Activated naive CD4-positive, alpha-beta T cell treated with anti-CD3 and anti-CD28 coated beads for 36 hours (primary cell): ENCODE results near the gene CORO7. TPM values are rescaled to one million over a fixed set of nuclear protein-coding genes. Genes with fewer than 3 reads are reported as not detected.

Source experiments
- CTCF ChIA-PET: fragments of 350-600 bp; sonication (Branson Sonifier 250); formaldehyde crosslinking; loops from one replicate; lab custom pipeline; 2021; ENCODE audit warnings: antibody characterized with exemption; lab: Charles Lee
- DNase-seq: peaks from one replicate; pipeline ENCODE4 v3.0.0-alpha.2; 2020
- H3K27ac Mint-ChIP-seq: one replicate; pipeline ENCODE4 v1.8.0; 2021; ENCODE audit warnings: mild to moderate bottlenecking, mixed read lengths
- H3K27me3 Mint-ChIP-seq: one replicate; pipeline ENCODE4 v1.8.0; 2021; ENCODE audit warnings: low read depth, mixed read lengths
- H3K36me3 Mint-ChIP-seq: one replicate; pipeline ENCODE4 v1.8.0; 2021; ENCODE audit warnings: low read depth, mixed read lengths
- H3K4me1 Mint-ChIP-seq: one replicate; pipeline ENCODE4 v1.8.0; 2021; ENCODE audit warnings: low read depth, mixed read lengths
- H3K4me3 Mint-ChIP-seq: one replicate; pipeline ENCODE4 v1.8.0; 2021; ENCODE audit warnings: mild to moderate bottlenecking, moderate library complexity, mixed read lengths
- H3K9me3 Mint-ChIP-seq: one replicate; pipeline ENCODE4 v1.8.0; 2021; ENCODE audit warnings: mixed read lengths
- intact Hi-C: fragments of 100-400 bp; cut with micrococcal nuclease; formaldehyde crosslinking; loops from one replicate; pipeline ENCODE4 v1.15.1; 2023
- total RNA-seq, 2 experiments: library from RNA; stranded (reverse); gene quantifications; one replicate each; pipeline ENCODE4 v1.2.3, GENCODE V29; 2021

Gene CORO7
- total RNA-seq, 2 experiments from 2014 or later: 39.7 to 43.3 TPM

DNA sequence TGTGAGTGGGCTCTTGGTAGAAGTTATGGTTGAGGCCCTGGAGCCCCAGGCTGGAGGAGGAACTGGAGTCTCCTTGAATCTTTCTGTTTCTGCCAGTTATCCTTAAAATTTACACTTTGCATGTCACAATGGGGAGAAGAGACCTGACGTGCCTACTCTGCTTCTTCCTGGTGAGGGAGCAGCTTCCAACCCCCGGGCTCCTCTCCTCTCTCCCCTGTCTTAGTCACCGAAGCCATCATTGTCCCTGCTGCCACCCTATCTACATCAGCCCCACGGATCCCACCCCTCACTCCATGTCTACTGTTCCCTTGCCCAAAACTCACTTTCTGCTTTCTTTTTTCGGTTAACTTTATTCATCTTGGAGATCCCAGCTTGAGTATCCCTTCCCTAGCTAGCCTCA, 26.9 kb upstream of the CORO7 start:
- intact Hi-C loops: no loop called here

DNA sequence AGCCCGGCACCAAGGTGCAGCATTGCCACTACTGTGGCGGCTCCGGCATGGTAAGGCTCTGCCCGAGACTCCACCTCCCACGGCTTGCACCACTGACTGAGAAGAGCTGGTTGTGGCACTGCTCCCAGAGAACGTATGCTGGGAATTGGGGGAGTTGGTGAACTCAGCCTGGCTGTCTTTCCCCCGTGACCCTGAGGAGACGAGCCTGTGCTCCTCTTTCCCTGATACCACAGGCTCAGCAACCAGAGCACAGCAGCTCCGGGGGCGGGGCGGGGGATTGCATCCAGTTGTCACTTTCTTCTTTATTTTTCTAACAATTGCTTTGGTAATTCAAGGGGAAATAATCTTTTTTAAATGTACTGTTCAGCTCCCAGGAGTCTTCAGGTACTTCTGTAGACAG, 26.0 kb upstream of the CORO7 start:
- DNase-seq: no peak
- Mint-ChIP-seq H3K4me3 (no peak overlapping the region), H3K27ac (no peak overlapping the region), H3K4me1 (peaks cover 1% of the 10 kb centered on the region), H3K36me3 (peaks cover 47% of the 10 kb centered on the region), H3K9me3 (no peaks in the 10 kb centered on the region), H3K27me3 (no peaks in the 10 kb centered on the region)
- intact Hi-C loops: no loop called here
- CTCF ChIA-PET: no interaction called here

More for the DNA sequence above, 26.9 kb upstream of the CORO7 start:
- H3K4me3 Mint-ChIP-seq: no peak overlapping the region
- CTCF ChIA-PET: interaction anchor here (0.6 kb wide), 1 partner anchor 27 kb away, joined by 3 read pairs; no protein-coding TSS in a partner anchor
- peaks cover 1% of the 10 kb centered on the region for H3K4me1 Mint-ChIP-seq
- H3K9me3 Mint-ChIP-seq: no peaks in the 10 kb centered on the region
- no peak overlapping the region for H3K27ac Mint-ChIP-seq
- no peak for DNase-seq
- peaks cover 47% of the 10 kb centered on the region for H3K36me3 Mint-ChIP-seq
- H3K27me3 Mint-ChIP-seq: no peaks in the 10 kb centered on the region

- DNase-seq: no peak
- CTCF ChIA-PET: interaction anchor here (0.7 to 1.7 kb wide), 4 partner anchors 34 to 1379 kb away, joined by 3 to 5 read pairs (median 3); no protein-coding TSS in a partner anchor
- H3K27me3 Mint-ChIP-seq: no peaks in the 10 kb centered on the region
- intact Hi-C loops: no loop called here
- no peaks in the 10 kb centered on the region for H3K9me3 Mint-ChIP-seq
- H3K4me1 Mint-ChIP-seq: peaks cover 17% of the 10 kb centered on the region
- H3K4me3 Mint-ChIP-seq: no peak overlapping the region
- no peak overlapping the region for H3K27ac Mint-ChIP-seq
- peaks cover 47% of the 10 kb centered on the region for H3K36me3 Mint-ChIP-seq
Observed at GRCh38 chr16:4437366-4437765, 21.0 kb upstream of the CORO7 start.

DNA sequence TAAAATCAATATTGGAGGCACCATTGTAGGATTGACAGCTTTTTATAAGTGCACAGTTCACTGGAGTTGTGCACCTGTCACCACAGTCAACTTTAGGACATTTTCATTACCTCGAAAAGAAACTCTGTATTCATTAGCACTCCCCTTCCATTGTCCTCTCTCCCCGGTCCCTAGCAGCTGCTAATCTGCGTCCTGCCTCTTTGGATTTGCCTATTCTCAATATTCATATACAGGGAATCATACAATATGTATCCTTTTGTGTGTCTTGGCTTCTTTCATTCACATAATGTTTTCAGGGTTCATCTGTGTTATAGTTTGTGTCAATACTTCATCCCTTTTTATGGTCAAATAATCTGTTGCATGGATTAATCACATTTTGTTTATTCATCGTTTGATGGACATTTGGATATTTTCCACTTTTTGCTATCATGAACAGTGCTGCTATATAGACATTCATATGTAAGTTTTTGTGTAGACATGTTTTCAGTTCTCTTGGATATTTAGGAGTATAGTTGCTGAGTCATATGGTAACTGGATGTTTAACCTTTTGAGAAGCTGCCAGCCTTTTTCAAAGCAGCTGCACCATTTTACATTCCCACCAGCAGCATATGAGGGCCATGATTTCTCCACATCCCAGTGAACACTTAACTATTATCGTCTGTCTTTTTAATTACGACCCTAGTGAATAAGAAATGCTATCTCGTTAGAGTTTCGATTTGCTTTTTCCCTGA, 19.1 kb upstream of the CORO7 start:
- DNase-seq: no peak
- H3K9me3 Mint-ChIP-seq: no peaks in the 10 kb centered on the region
- no peak overlapping the region for H3K4me3 Mint-ChIP-seq
- intact Hi-C loops: no loop called here
- H3K36me3 Mint-ChIP-seq: peaks cover 49% of the 10 kb centered on the region
- H3K27ac Mint-ChIP-seq: peak overlapping the region; percentile 7
- CTCF ChIA-PET: interaction anchor here (1.2 kb wide), 1 partner anchor 33 kb away, joined by 3 read pairs; no protein-coding TSS in a partner anchor
- peaks cover 21% of the 10 kb centered on the region for H3K4me1 Mint-ChIP-seq
- H3K27me3 Mint-ChIP-seq: no peaks in the 10 kb centered on the region

DNA sequence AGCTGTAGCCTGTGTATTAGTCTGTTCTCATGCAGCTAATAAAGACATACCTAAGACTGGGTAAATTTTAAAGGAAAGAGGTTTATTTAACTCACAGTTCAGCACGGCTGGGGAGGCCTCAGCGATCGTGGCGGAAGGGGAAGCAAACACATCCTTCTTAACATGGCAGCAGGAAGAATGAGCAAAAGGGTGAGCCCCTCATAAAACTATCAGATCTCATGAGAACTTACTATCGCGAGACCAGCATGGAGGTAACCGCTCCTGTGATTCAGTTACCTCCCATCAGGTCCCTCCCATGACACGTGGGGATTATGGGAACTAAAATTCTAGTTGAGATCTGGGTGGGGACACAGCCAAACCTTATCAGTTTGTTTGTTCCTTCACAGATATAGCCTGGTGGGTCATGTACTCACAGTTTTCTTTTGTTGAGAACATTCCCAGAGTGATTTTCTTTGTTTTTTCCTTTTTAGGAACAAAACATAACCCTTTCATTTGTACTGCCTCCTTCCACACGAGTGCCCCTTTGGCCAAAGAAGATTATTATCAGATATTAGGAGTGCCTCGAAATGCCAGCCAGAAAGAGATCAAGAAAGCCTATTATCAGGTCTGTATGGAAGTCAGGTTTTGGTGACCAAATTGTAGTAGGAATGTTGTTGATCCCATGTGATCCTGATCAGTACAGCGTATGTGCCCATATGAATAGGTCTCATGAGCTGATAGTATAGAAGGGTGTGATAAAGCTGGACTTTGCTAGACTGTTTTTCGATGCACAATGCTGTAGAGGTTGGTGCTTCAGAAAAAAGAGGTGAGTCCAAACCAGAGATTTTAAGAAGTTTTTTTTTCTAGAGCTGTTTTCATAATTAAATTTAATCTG, 17.8 kb upstream of the CORO7 start:
- Mint-ChIP-seq H3K27ac (peak overlapping the region; percentile 58), H3K4me1 (peaks cover 27% of the 10 kb centered on the region), H3K36me3 (peaks cover 46% of the 10 kb centered on the region), H3K9me3 (no peaks in the 10 kb centered on the region), H3K4me3 (no peak overlapping the region), H3K27me3 (no peaks in the 10 kb centered on the region)
- intact Hi-C loops: no loop called here
- no peak for DNase-seq
- CTCF ChIA-PET: no interaction called here

DNA sequence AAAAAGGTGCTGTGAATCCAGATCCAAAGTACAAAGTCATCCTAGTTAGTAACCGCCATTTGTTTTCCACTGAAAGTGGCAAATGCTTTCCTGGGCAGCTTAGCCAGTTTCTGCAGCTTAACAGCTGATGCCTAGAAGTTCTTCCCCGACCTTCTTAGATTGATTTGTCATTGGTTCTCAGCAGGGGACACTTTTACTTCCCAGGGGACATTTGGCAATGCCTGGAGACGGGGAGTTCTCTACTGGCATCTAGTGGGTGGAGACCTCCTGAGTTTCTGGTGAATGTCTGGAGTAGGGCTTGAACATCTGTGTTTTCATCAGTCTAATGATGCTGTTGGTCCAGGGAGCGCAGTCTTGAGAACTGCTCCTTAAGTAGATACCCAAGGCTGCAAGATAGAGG, 16.8 kb upstream of the CORO7 start:
- Mint-ChIP-seq H3K4me1 (peaks cover 33% of the 10 kb centered on the region), H3K27me3 (no peaks in the 10 kb centered on the region), H3K4me3 (no peak overlapping the region), H3K27ac (peak overlapping the region; percentile 1), H3K36me3 (peaks cover 50% of the 10 kb centered on the region), H3K9me3 (no peaks in the 10 kb centered on the region)
- intact Hi-C loops: no loop called here
- CTCF ChIA-PET: no interaction called here
- DNase-seq: no peak

GRCh38 chr16:4431023-4431422, 14.6 kb upstream of the CORO7 start:
- Mint-ChIP-seq H3K4me3 (no peak overlapping the region), H3K27ac (no peak overlapping the region), H3K27me3 (no peaks in the 10 kb centered on the region), H3K36me3 (peaks cover 51% of the 10 kb centered on the region), H3K9me3 (no peaks in the 10 kb centered on the region), H3K4me1 (peaks cover 52% of the 10 kb centered on the region)
- no peak for DNase-seq
- intact Hi-C loops: no loop called here
- CTCF ChIA-PET: no interaction called here

GRCh38 chr16:4428500-4428899, 12.1 kb upstream of the CORO7 start:
- CTCF ChIA-PET: no interaction called here
- Mint-ChIP-seq H3K9me3 (no peaks in the 10 kb centered on the region), H3K36me3 (peaks cover 38% of the 10 kb centered on the region), H3K27me3 (no peaks in the 10 kb centered on the region), H3K4me1 (peaks cover 48% of the 10 kb centered on the region), H3K27ac (peak overlapping the region; percentile 32), H3K4me3 (no peak overlapping the region)
- no peak for DNase-seq
- intact Hi-C loops: loop anchor here (5.0 kb wide), 1 partner anchor 419 kb away; the partner anchor contains the start of genes GLYR1 and UBN1

- Mint-ChIP-seq H3K9me3 (no peaks in the 10 kb centered on the region), H3K4me1 (peaks cover 44% of the 10 kb centered on the region), H3K4me3 (peak overlapping the region; percentile 99), H3K36me3 (peaks cover 32% of the 10 kb centered on the region), H3K27ac (peak overlapping the region; percentile 100), H3K27me3 (no peaks in the 10 kb centered on the region)
- intact Hi-C loops: loop anchor here (5.0 kb wide), 1 partner anchor 420 kb away; the partner anchor contains the start of genes GLYR1 and UBN1
- DNase-seq: no peak
- CTCF ChIA-PET: no interaction called here
Observed at GRCh38 chr16:4426722-4427372, 10.5 kb upstream of the CORO7 start.

- H3K36me3 Mint-ChIP-seq: peaks cover 26% of the 10 kb centered on the region
- peaks cover 41% of the 10 kb centered on the region for H3K4me1 Mint-ChIP-seq
- peak overlapping the region; percentile 100 for H3K27ac Mint-ChIP-seq
- intact Hi-C loops: loop anchor here (5.0 kb wide), 1 partner anchor 421 kb away; the partner anchor contains the start of genes GLYR1 and UBN1
- H3K4me3 Mint-ChIP-seq: peak overlapping the region; percentile 99
- DNase-seq: peak; percentile 63
- H3K27me3 Mint-ChIP-seq: no peaks in the 10 kb centered on the region
- CTCF ChIA-PET: interaction anchor here (1.0 kb wide), 1 partner anchor 14 kb away, joined by 3 read pairs; no protein-coding TSS in a partner anchor
- H3K9me3 Mint-ChIP-seq: no peaks in the 10 kb centered on the region
Observed at GRCh38 chr16:4426021-4426684, 9.8 kb upstream of the CORO7 start.

GRCh38 chr16:4425378-4426020, 9.1 kb upstream of the CORO7 start, which contains the start of gene DNAJA3:
Gene DNAJA3, plus strand, starts transcription at chr16:4425868. Its CDS starts 14 bp downstream, at chr16:4425882.
- CTCF ChIA-PET: interaction anchor here (1.0 kb wide), 1 partner anchor 13 kb away, joined by 3 read pairs; no protein-coding TSS in a partner anchor
- intact Hi-C loops: loop anchor here (1.0 to 5.0 kb wide), 7 partner anchors 11 to 422 kb away; partner anchors contain the start of genes GLYR1, HMOX2, NUDT16L1 and PAM16
- peak within 1 kb of the TSS; percentile 99 for H3K4me3 Mint-ChIP-seq

More at GRCh38 chr16:4425378-4426020, 9.1 kb upstream of the CORO7 start, which contains the start of gene DNAJA3:
- peaks cover 39% of the 10 kb centered on the region for H3K4me1 Mint-ChIP-seq
- DNase-seq: peak; percentile 93
- H3K9me3 Mint-ChIP-seq: no peaks in the 10 kb centered on the region
- peak within 1 kb of the TSS; percentile 100 for H3K27ac Mint-ChIP-seq
- H3K27me3 Mint-ChIP-seq: no peaks in the 10 kb centered on the region
- peaks cover 23% of the 10 kb centered on the region for H3K36me3 Mint-ChIP-seq
